Esophagus squamous epithelium (tissue), 4 donors: Measurements from ENCODE around the gene ZNF830.

Source experiments
- POLR2A ChIP-seq, 4 donors: fragments of 450-650 bp; IDR thresholded peaks; one replicate each; pipeline ENCODE4 v1.6.1; 2017; ENCODE audit warnings: antibody characterized with exemption in 4 of 4, mild to moderate bottlenecking in 4 of 4, moderate library complexity in 3 of 4
- TF ChIP-seq, protein P1 (sequence below), 6 experiments: fragments of 450-650 bp in 4 of 6; fragments of 200-600 bp in 2 of 6; sonication (generic) in 2 of 6; IDR thresholded peaks; one replicate each; pipeline ENCODE4 v1.5.1; 2016 to 2019; ENCODE audit warnings: antibody characterized with exemption in 6 of 6, mild to moderate bottlenecking in 4 of 6, moderate library complexity in 4 of 6

DNA sequence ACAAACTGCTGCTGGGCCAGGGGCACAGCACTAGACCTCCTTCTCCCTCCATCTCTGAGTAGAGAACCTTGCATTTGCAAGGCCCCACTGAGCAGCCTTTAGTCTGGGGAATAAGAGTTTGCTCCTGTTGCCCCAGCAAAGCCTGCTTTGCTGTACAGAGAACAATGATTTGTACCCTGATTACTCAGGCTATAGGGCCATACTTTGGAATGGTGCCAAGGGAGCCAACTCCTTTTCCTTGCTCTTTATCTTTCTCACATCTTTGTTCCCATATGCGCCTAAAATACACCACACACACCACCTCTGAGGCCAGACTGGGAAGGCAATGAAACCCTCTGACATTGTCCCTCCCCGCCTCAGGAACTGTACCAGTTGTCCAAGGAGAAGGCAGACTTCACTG lies 40.2 kb downstream of the ZNF830 start:
- TF ChIP-seq, protein P1, sequence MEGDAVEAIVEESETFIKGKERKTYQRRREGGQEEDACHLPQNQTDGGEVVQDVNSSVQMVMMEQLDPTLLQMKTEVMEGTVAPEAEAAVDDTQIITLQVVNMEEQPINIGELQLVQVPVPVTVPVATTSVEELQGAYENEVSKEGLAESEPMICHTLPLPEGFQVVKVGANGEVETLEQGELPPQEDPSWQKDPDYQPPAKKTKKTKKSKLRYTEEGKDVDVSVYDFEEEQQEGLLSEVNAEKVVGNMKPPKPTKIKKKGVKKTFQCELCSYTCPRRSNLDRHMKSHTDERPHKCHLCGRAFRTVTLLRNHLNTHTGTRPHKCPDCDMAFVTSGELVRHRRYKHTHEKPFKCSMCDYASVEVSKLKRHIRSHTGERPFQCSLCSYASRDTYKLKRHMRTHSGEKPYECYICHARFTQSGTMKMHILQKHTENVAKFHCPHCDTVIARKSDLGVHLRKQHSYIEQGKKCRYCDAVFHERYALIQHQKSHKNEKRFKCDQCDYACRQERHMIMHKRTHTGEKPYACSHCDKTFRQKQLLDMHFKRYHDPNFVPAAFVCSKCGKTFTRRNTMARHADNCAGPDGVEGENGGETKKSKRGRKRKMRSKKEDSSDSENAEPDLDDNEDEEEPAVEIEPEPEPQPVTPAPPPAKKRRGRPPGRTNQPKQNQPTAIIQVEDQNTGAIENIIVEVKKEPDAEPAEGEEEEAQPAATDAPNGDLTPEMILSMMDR (IDR thresholded peaks at IDR 0.05) = no peak
- no peak for TF ChIP-seq POLR2A (IDR thresholded peaks at IDR 0.05)
